Activated naive CD8-positive, alpha-beta T cell treated with anti-CD3 and anti-CD28 coated beads, Interleukin-2, amount 10 ng/mL, durations not matched to agents 7 days and 5 days (primary cell): ENCODE data around the gene CIZ1. TPM values are rescaled to one million over a fixed set of nuclear protein-coding genes. Genes with fewer than 3 reads are reported as not detected.

Experiments used
- ATAC-seq: fragments of 150-1000 bp; cut with Tn5 transposase; one replicate; pipeline ENCODE4 v1.10.0; 2021; ENCODE audit warnings: low read depth, moderate library complexity
- POLR2A ChIA-PET: fragments of 350-600 bp; sonication (Branson Sonifier 250); formaldehyde crosslinking; loops from one replicate; lab custom pipeline; 2021; ENCODE audit warnings: antibody characterized with exemption; lab: Charles Lee
- DNase-seq: peaks from one replicate; pipeline ENCODE4 v3.0.0; 2021
- H3K27ac Mint-ChIP-seq: one replicate; pipeline ENCODE4 v1.8.0; 2022; ENCODE audit warnings: mild to moderate bottlenecking, mixed read lengths
- H3K27me3 Mint-ChIP-seq: one replicate; pipeline ENCODE4 v1.8.0; 2022; ENCODE audit warnings: mild to moderate bottlenecking, moderate library complexity, mixed read lengths
- H3K36me3 Mint-ChIP-seq: one replicate; pipeline ENCODE4 v1.8.0; 2021; ENCODE audit warnings: mild to moderate bottlenecking, mixed read lengths
- H3K4me1 Mint-ChIP-seq: one replicate; pipeline ENCODE4 v1.8.0; 2021; ENCODE audit warnings: mixed read lengths
- H3K4me3 Mint-ChIP-seq: one replicate; pipeline ENCODE4 v1.8.0; 2022; ENCODE audit warnings: mild to moderate bottlenecking, moderate library complexity, mixed read lengths
- H3K9me3 Mint-ChIP-seq: one replicate; pipeline ENCODE4 v1.8.0; 2021; ENCODE audit warnings: mixed read lengths
- total RNA-seq, 2 experiments: library from RNA; stranded (reverse); gene quantifications; one replicate each; pipeline ENCODE4 v1.2.3, GENCODE V29; 2021

Gene CIZ1
- total RNA-seq, 2 experiments from 2014 or later = 149 to 152 TPM

- H3K27me3 Mint-ChIP-seq = no peaks in the 10 kb centered on the region
- H3K4me1 Mint-ChIP-seq = peaks cover 15% of the 10 kb centered on the region
- H3K27ac Mint-ChIP-seq = peak overlapping the region; percentile 70
- H3K9me3 Mint-ChIP-seq = no peaks in the 10 kb centered on the region
- H3K4me3 Mint-ChIP-seq = peak overlapping the region; percentile 82
- peaks cover 4% of the 10 kb centered on the region for H3K36me3 Mint-ChIP-seq
- ATAC-seq = no peak
- POLR2A ChIA-PET = interaction anchor here (0.5 to 2.7 kb wide), 10 partner anchors 14 to 234 kb away, joined by 3 to 22 read pairs (median 3); partner anchors contain the start of gene CIZ1
- DNase-seq = no peak
Measured at GRCh38 chr9:128161215-128161902, 30.0 kb downstream of the CIZ1 start.

- Mint-ChIP-seq H3K27me3 (no peaks in the 10 kb centered on the region), H3K36me3 (peaks cover 4% of the 10 kb centered on the region), H3K9me3 (no peaks in the 10 kb centered on the region), H3K4me3 (peak overlapping the region; percentile 82), H3K27ac (peak overlapping the region; percentile 70), H3K4me1 (peaks cover 15% of the 10 kb centered on the region)
- no peak for DNase-seq
- ATAC-seq = peak; percentile 29
- POLR2A ChIA-PET = interaction anchor here (0.5 to 2.7 kb wide), 9 partner anchors 30 to 235 kb away, joined by 3 to 22 read pairs (median 3); partner anchors contain the start of genes CIZ1, GOLGA2 and SWI5
Measured at GRCh38 chr9:128160603-128160987, 30.8 kb downstream of the CIZ1 start.

GRCh38 chr9:128159784-128160602, 31.4 kb downstream of the CIZ1 start, which contains the start of gene BBLN:
Gene BBLN (plus strand): TSS chr9:128160265. CDS start chr9:128160408, 143 bp downstream.
- peaks cover 15% of the 10 kb centered on the region for H3K4me1 Mint-ChIP-seq
- POLR2A ChIA-PET = interaction anchor here (0.7 to 2.7 kb wide), 11 partner anchors 18 to 236 kb away, joined by 3 to 22 read pairs (median 3); partner anchors contain the start of genes CIZ1, GOLGA2 and SWI5
- ATAC-seq (peak; percentile 87), DNase-seq (peak; percentile 92)
- peaks cover 4% of the 10 kb centered on the region for H3K36me3 Mint-ChIP-seq
- no peaks in the 10 kb centered on the region for H3K9me3 Mint-ChIP-seq
- peak within 1 kb of the TSS; percentile 91 for H3K27ac Mint-ChIP-seq
- no peaks in the 10 kb centered on the region for H3K27me3 Mint-ChIP-seq
- peak within 1 kb of the TSS; percentile 82 for H3K4me3 Mint-ChIP-seq

- POLR2A ChIA-PET = interaction anchor here (0.7 to 2.7 kb wide), 9 partner anchors 17 to 116 kb away, joined by 3 to 22 read pairs (median 3); partner anchors contain the start of genes CIZ1, GOLGA2 and SWI5
- Mint-ChIP-seq H3K27ac (peak overlapping the region; percentile 91), H3K4me3 (peak overlapping the region; percentile 82), H3K36me3 (peaks cover 4% of the 10 kb centered on the region), H3K9me3 (no peaks in the 10 kb centered on the region), H3K27me3 (no peaks in the 10 kb centered on the region), H3K4me1 (peaks cover 15% of the 10 kb centered on the region)
- ATAC-seq (peak; percentile 44), DNase-seq (peak; percentile 58)
Measured at GRCh38 chr9:128159522-128159783, 31.9 kb downstream of the CIZ1 start.

- Mint-ChIP-seq H3K4me3 (no peak overlapping the region), H3K4me1 (peaks cover 6% of the 10 kb centered on the region), H3K9me3 (no peaks in the 10 kb centered on the region), H3K36me3 (no peaks in the 10 kb centered on the region), H3K27ac (no peak overlapping the region), H3K27me3 (no peaks in the 10 kb centered on the region)
- no peak for DNase-seq
- ATAC-seq = no peak
- POLR2A ChIA-PET = no interaction called here
Measured at GRCh38 chr9:128155736-128156500, 35.5 kb downstream of the CIZ1 start.

GRCh38 chr9:128153947-128154695, 37.3 kb downstream of the CIZ1 start:
- DNase-seq (no peak), ATAC-seq (no peak)
- Mint-ChIP-seq H3K36me3 (no peaks in the 10 kb centered on the region), H3K27me3 (no peaks in the 10 kb centered on the region), H3K4me1 (peaks cover 3% of the 10 kb centered on the region), H3K27ac (no peak overlapping the region), H3K9me3 (no peaks in the 10 kb centered on the region), H3K4me3 (no peak overlapping the region)
- POLR2A ChIA-PET = no interaction called here

- peaks cover 3% of the 10 kb centered on the region for H3K4me1 Mint-ChIP-seq
- H3K4me3 Mint-ChIP-seq = no peak overlapping the region
- H3K36me3 Mint-ChIP-seq = no peaks in the 10 kb centered on the region
- no peaks in the 10 kb centered on the region for H3K27me3 Mint-ChIP-seq
- no peaks in the 10 kb centered on the region for H3K9me3 Mint-ChIP-seq
- DNase-seq = no peak
- POLR2A ChIA-PET = no interaction called here
- no peak overlapping the region for H3K27ac Mint-ChIP-seq
- no peak for ATAC-seq
Measured at GRCh38 chr9:128153060-128153946, 38.1 kb downstream of the CIZ1 start.

- DNase-seq (no peak), ATAC-seq (no peak)
- H3K27ac Mint-ChIP-seq = no peak overlapping the region
- H3K9me3 Mint-ChIP-seq = no peaks in the 10 kb centered on the region
- peaks cover 3% of the 10 kb centered on the region for H3K4me1 Mint-ChIP-seq
- no peaks in the 10 kb centered on the region for H3K27me3 Mint-ChIP-seq
- H3K4me3 Mint-ChIP-seq = no peak overlapping the region
- POLR2A ChIA-PET = no interaction called here
- no peaks in the 10 kb centered on the region for H3K36me3 Mint-ChIP-seq
Measured at GRCh38 chr9:128152133-128153059, 39.0 kb downstream of the CIZ1 start.

- Mint-ChIP-seq H3K27ac (no peak overlapping the region), H3K36me3 (no peaks in the 10 kb centered on the region), H3K9me3 (no peaks in the 10 kb centered on the region), H3K4me3 (no peak overlapping the region), H3K27me3 (no peaks in the 10 kb centered on the region), H3K4me1 (peaks cover 3% of the 10 kb centered on the region)
- no peak for ATAC-seq
- POLR2A ChIA-PET = no interaction called here
- DNase-seq = no peak
Measured at GRCh38 chr9:128151309-128152132, 39.9 kb downstream of the CIZ1 start.

- H3K27ac Mint-ChIP-seq = no peak overlapping the region
- H3K4me1 Mint-ChIP-seq = peaks cover 3% of the 10 kb centered on the region
- POLR2A ChIA-PET = no interaction called here
- H3K36me3 Mint-ChIP-seq = no peaks in the 10 kb centered on the region
- DNase-seq (no peak), ATAC-seq (peak; percentile 59)
- no peaks in the 10 kb centered on the region for H3K9me3 Mint-ChIP-seq
- H3K4me3 Mint-ChIP-seq = no peak overlapping the region
- H3K27me3 Mint-ChIP-seq = no peaks in the 10 kb centered on the region
Measured at GRCh38 chr9:128150594-128151308, 40.6 kb downstream of the CIZ1 start.
